Right atrium auricular region (tissue), 2 donors: Measurements from ENCODE around the gene ZNF607. TPM values are rescaled to one million over a fixed set of nuclear protein-coding genes. Genes with fewer than 3 reads are reported as not detected.
"Not testable (repeated sequence)": the region's sequence is repeated elsewhere in the genome, so short reads cannot be mapped to it uniquely, and the experiment has no call there.

ENCODE experiments used
- DNase-seq: peaks from one replicate; pipeline ENCODE4 v3.0.0-alpha.2; 2019; ENCODE audit warnings: low spot score
- H3K27ac ChIP-seq, 2 donors: fragments of 200-600 bp; sonication (generic); 1 replicate in 1 of 2; 2 replicates in 1 of 2; pipeline ENCODE4 v1.5.1; 2016 to 2019
- H3K27me3 ChIP-seq, 2 donors: fragments of 200-600 bp; sonication (generic); one replicate each; pipeline versions ENCODE4 v1.5.1 to v1.6.0; 2017 to 2019
- H3K36me3 ChIP-seq: fragments of 200-600 bp; sonication (generic); one replicate; pipeline ENCODE4 v1.5.1; 2016
- H3K4me1 ChIP-seq, 2 donors: fragments of 200-600 bp; sonication (generic); one replicate each; pipeline versions ENCODE4 v1.5.1 to v1.6.0; 2017 to 2019
- H3K4me3 ChIP-seq, 2 donors: fragments of 200-600 bp; sonication (generic); 1 replicate in 1 of 2; 2 replicates in 1 of 2; pipeline ENCODE4 v1.5.1; 2017 to 2019; ENCODE audit warnings: mild to moderate bottlenecking in 1 of 2, moderate library complexity in 1 of 2
- H3K9me3 ChIP-seq, 2 donors: fragments of 200-600 bp; sonication (generic); one replicate each; pipeline ENCODE4 v1.5.1; 2019
- total RNA-seq, 2 donors: library from RNA; depleted of rRNA; stranded (reverse); fragments of >200 nt; gene quantifications; one replicate each; pipeline ENCODE4 v1.1.0, GENCODE V29; 2016
- TF ChIP-seq, protein P1 (sequence below), 2 donors: fragments of 200-600 bp; sonication (generic); IDR thresholded peaks; one replicate each; pipeline ENCODE4 v1.5.1; 2019; ENCODE audit warnings: antibody characterized with exemption in 2 of 2

Gene ZNF607
- total RNA-seq, 2 donors from 2014 or later = 2.0 to 3.7 TPM

DNA sequence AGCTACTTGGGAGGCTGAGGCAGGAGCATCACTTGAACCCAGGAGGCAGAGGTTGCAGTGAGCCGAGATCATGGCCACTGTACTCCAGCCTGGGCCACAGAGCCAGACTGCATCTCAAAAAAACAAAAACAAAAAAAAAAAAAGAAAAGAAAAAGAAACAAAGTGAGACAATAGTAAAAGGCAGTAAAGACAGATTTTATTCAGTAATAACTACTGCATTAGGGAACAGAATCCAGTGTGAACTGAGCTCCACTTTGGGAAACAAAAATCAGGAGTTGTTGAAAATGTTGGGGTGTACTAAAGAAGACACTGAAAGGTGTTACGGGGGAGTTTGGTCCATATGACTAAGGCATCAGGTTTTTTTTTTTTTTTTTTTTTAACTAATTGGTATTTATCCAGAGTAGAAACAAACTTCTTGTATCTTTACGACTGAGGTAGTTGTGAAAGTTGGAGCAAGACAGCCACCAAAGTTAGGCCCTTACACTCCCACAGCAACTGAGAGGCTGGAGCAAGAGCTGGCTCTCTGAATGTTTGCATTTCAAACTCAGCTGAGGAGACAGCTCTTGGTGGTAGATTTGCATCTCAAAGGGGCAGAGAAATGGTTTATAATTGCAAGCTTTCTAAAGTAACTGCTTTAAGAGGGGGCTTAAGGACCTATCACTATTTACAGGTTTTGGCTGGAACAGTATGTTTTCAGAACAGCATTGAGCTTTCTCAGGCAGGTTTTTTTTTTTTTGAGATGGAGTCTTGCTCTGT lies 24.2 kb downstream of the ZNF607 start:
- H3K9me3 ChIP-seq = no peaks in the 10 kb centered on the region
- H3K36me3 ChIP-seq = peaks cover 23% of the 10 kb centered on the region
- DNase-seq = no peak
- TF ChIP-seq, protein P1, sequence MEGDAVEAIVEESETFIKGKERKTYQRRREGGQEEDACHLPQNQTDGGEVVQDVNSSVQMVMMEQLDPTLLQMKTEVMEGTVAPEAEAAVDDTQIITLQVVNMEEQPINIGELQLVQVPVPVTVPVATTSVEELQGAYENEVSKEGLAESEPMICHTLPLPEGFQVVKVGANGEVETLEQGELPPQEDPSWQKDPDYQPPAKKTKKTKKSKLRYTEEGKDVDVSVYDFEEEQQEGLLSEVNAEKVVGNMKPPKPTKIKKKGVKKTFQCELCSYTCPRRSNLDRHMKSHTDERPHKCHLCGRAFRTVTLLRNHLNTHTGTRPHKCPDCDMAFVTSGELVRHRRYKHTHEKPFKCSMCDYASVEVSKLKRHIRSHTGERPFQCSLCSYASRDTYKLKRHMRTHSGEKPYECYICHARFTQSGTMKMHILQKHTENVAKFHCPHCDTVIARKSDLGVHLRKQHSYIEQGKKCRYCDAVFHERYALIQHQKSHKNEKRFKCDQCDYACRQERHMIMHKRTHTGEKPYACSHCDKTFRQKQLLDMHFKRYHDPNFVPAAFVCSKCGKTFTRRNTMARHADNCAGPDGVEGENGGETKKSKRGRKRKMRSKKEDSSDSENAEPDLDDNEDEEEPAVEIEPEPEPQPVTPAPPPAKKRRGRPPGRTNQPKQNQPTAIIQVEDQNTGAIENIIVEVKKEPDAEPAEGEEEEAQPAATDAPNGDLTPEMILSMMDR (IDR thresholded peaks at IDR 0.05) = no peak
- peaks cover 0 to 11% of the 10 kb centered on the region in 2 donors for H3K4me1 ChIP-seq
- no peak overlapping the region for H3K27ac ChIP-seq
- H3K4me3 ChIP-seq = no peak overlapping the region
- H3K27me3 ChIP-seq = no peaks in the 10 kb centered on the region

DNA sequence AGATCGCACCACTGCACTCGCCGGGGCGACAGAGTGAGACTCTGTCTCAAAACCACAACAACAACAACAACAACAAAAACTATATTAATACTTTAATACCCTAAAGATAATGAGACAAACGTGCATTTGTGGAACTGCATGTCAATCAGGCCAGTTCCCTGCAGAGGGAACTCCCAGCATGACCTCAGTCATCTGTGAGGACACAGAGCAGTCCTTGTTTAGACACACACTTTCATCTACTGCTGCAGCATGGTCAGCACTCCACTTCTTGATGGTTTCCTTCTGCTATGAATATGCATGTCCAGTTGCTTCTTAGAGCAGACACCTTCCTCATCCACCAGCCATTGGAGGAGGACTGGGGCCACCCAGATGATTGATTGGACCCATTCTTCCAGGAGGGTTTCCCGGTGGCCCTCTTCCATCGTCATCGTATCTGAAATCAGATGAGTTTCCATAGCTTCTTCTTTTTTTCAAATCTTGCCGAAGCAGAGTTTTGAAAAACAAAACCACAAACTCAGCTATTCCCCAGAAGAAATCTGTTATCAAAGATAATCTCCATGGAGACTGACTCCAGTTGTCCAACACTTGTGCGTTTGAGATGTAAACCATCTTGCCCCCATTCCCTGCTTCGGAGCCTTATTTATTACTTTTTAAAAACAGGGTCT lies 26.5 kb downstream of the ZNF607 start:
- H3K4me1 ChIP-seq = peaks cover 0 to 11% of the 10 kb centered on the region in 2 donors
- TF ChIP-seq, protein P1 (IDR thresholded peaks at IDR 0.05) = no peak
- no peak for DNase-seq
- no peaks in the 10 kb centered on the region for H3K27me3 ChIP-seq
- no peak overlapping the region for H3K27ac ChIP-seq
- peaks cover 8% of the 10 kb centered on the region for H3K36me3 ChIP-seq
- no peaks in the 10 kb centered on the region for H3K9me3 ChIP-seq
- H3K4me3 ChIP-seq = peak overlapping the region in 1 of 2 donors; percentile 67

DNA sequence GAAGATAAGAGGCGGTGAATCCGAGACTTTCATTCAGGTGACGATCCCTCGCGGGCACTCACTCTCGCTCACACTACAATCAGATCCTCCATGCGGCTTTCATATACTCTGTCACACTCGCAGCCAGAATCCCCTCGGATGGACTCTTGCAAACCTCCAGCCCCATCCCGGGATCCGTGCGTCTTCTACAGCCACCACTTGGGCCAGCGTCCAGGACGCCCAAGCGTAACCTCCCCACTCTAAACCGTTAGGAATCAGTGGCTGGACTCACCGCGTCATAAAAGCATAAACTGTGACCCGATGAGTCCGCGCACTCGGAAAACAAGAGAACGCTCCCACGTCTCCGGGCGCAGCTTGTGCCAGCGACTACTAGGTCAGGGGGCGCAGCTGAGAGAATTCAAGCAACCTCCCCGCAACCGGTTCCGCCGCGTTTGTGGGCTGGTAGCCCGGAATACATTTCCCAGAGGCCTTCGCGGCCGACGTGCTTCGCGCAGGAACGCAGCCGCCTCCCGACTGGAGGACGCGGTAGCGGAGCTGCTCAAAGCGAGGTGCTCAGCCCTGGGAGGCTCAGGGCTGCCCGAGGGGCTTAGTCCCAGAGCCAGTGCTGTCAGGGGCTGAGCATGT lies 27.6 kb downstream of the ZNF607 start:
- H3K4me3 ChIP-seq = peak overlapping the region; percentile 51 to 67
- peak; percentile 83 for DNase-seq
- no peaks in the 10 kb centered on the region for H3K27me3 ChIP-seq
- H3K4me1 ChIP-seq = peaks cover 0 to 11% of the 10 kb centered on the region in 2 donors
- TF ChIP-seq, protein P1 (IDR thresholded peaks at IDR 0.05) = peak in 1 of 2 donors; percentile 41
- peak overlapping the region; percentile 80 to 82 for H3K27ac ChIP-seq
- H3K36me3 ChIP-seq = peaks cover 8% of the 10 kb centered on the region
- no peaks in the 10 kb centered on the region for H3K9me3 ChIP-seq

DNA sequence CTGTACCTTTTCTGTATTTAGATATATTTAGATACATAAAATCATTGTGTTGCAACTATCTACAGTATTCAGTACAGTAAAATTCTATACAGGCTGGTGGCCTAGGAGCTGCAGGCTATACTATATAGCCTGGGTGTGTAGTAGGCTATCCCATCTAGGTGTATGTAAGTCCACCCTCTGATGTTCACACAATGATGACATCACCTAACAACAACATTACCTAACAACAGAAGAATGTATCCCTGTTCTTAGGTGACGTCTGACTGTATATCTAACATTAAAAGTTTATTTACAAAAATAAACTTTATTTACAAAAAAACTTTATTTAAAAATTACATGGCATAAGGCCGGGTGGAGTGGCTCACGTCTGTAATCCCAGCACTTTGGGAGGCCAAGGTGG lies 36.0 kb downstream of the ZNF607 start:
- H3K4me1 ChIP-seq = no peaks in the 10 kb centered on the region
- peaks cover 7% of the 10 kb centered on the region for H3K36me3 ChIP-seq
- no peak for DNase-seq
- H3K4me3 ChIP-seq = no peak overlapping the region
- H3K27ac ChIP-seq = no peak overlapping the region
- no peaks in the 10 kb centered on the region for H3K27me3 ChIP-seq
- TF ChIP-seq, protein P1 (IDR thresholded peaks at IDR 0.05) = no peak
- peaks cover 0 to 37% of the 10 kb centered on the region in 2 donors for H3K9me3 ChIP-seq

DNA sequence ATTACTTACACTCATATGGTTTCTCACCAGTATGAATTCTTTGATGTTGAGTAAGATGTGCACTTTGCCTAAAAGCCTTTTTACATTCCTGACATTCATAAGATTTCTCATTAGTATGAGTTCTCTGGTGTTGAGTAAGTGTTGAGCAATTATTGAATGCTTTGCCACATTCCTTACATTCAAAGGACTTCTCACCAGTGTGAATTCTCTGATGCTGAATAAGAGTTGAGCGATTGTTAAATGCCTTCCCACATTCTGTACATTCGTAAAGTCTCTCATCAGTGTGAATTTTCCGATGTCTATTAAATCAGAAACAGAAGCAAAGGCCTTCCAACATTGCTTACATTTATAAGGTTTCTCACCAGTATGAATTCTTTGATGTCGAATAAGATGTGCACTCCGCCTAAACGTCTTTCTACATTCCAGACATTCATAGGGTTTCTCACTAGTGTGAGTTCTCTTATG lies 50.1 kb downstream of the ZNF607 start:
- Histone ChIP-seq H3K9me3 (peaks cover 20 to 100% of the 10 kb centered on the region in 2 donors), H3K27me3 (no peaks in the 10 kb centered on the region), H3K27ac (no peak overlapping the region), H3K36me3 (no peaks in the 10 kb centered on the region), H3K4me1 (no peaks in the 10 kb centered on the region), H3K4me3 (no peak overlapping the region)
- TF ChIP-seq, protein P1 (IDR thresholded peaks at IDR 0.05) = no peak
- DNase-seq = no peak

DNA sequence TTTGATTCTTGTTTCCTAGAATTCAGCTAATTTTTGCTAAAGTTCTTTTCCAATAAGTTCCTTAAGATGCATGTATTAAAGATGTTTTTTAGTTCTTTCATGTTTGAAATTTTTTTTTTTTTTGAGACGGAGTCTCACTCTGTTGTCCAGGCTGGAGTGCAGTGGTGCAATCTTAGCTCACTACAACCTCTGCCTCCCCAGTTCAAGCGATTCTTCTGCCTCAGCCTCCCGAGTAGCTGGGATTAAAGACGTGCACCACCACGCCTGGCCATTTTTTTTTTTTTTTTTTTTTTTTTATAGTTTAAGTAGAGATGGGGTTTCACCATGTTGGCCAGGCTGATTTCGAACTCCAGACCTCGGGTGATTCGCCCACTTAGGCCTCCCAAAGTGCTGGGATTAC lies 62.4 kb downstream of the ZNF607 start:
- peaks cover 0 to 22% of the 10 kb centered on the region in 2 donors for H3K4me1 ChIP-seq
- H3K27me3 ChIP-seq, H3K9me3 ChIP-seq, H3K27ac ChIP-seq, H3K36me3 ChIP-seq, H3K4me3 ChIP-seq, DNase-seq: not testable (repeated sequence)
